OCI-LY7 (cell line): Measurements from ENCODE around the gene COBL. TPM values are rescaled to one million over a fixed set of nuclear protein-coding genes. Genes with fewer than 3 reads are reported as not detected.

ENCODE experiments used
- BruUV-seq: library from RNA; stranded (reverse); fragments of 400-500 nt; replicated peaks from 2 replicates; lab custom pipeline; 2021; lab: Mats Ljungman, UMichigan
- CTCF ChIA-PET: fragments of 300-600 bp; sonication (Branson Sonifier 250); formaldehyde crosslinking; loops from one replicate; lab custom pipeline; 2022; ENCODE audit warnings: antibody characterized with exemption; ENCODE audit not compliant: unreplicated experiment; lab: Charles Lee
- POLR2A ChIA-PET: fragments of 300-600 bp; sonication (Branson Sonifier 250); formaldehyde crosslinking; loops from one replicate; lab custom pipeline; 2022; ENCODE audit warnings: antibody characterized with exemption; lab: Charles Lee
- DNase-seq: peaks from one replicate; pipeline ENCODE4 v3.0.0-alpha.2; 2015; ENCODE audit warnings: low spot score
- H2AFZ ChIP-seq: fragments of 200-600 bp; sonication (generic), shearing (Covaris generic); 2 replicates; pipeline ENCODE4 v1.6.1; 2014; ENCODE audit warnings: mild to moderate bottlenecking, antibody characterized with exemption, low read length, moderate library complexity
- H3K27ac ChIP-seq: fragments of 200-600 bp; sonication (generic); 2 replicates; pipeline ENCODE4 v1.5.1; 2014; ENCODE audit warnings: mixed run types, low read depth, mild to moderate bottlenecking, moderate library complexity, low read length, inconsistent platforms; ENCODE audit not compliant: poor library complexity, severe bottlenecking
- H3K36me3 ChIP-seq: fragments of 200-600 bp; sonication (generic); 2 replicates; pipeline ENCODE4 v1.6.1; 2014; ENCODE audit warnings: mild to moderate bottlenecking, antibody characterized with exemption, low read length, moderate library complexity, mixed read lengths; ENCODE audit not compliant: insufficient read depth
- H3K4me1 ChIP-seq: fragments of 200-600 bp; sonication (generic); 2 replicates; pipeline ENCODE4 v1.5.1; 2014; ENCODE audit warnings: mild to moderate bottlenecking, low read length; ENCODE audit not compliant: insufficient read depth, poor library complexity, severe bottlenecking
- H3K4me2 ChIP-seq: fragments of 200-600 bp; sonication (generic); 2 replicates; pipeline ENCODE4 v1.6.1; 2014; ENCODE audit warnings: mild to moderate bottlenecking, low read length
- H3K4me3 ChIP-seq: fragments of 200-600 bp; sonication (generic); 2 replicates; pipeline ENCODE4 v1.5.1; 2014; ENCODE audit warnings: mild to moderate bottlenecking, low read depth, low read length; ENCODE audit not compliant: poor library complexity, severe bottlenecking
- H3K79me2 ChIP-seq: fragments of 200-600 bp; sonication (generic); 2 replicates; pipeline ENCODE4 v1.6.1; 2016; ENCODE audit warnings: low read depth, mild to moderate bottlenecking, low read length, moderate library complexity, mixed read lengths; ENCODE audit not compliant: insufficient read depth
- H3K9me2 ChIP-seq: fragments of 200-600 bp; sonication (generic); 2 replicates; pipeline ENCODE4 v1.6.1; 2016; ENCODE audit warnings: mild to moderate bottlenecking, low read length, mixed read lengths; ENCODE audit not compliant: insufficient read depth
- H3K9me3 ChIP-seq: fragments of 200-600 bp; sonication (generic); 2 replicates; pipeline ENCODE4 v1.6.1; 2014; ENCODE audit warnings: mild to moderate bottlenecking, mixed run types, low read length, mixed read lengths
- H4K20me1 ChIP-seq: fragments of 200-600 bp; sonication (generic); 2 replicates; pipeline ENCODE4 v1.6.1; 2014; ENCODE audit warnings: mild to moderate bottlenecking, antibody characterized with exemption, low read length, moderate library complexity, mixed read lengths; ENCODE audit not compliant: insufficient read depth
- EZH2phosphoT487 ChIP-seq: fragments of 200-600 bp; sonication (generic); IDR thresholded peaks from 2 replicates; pipeline ENCODE4 v1.6.1; 2018; ENCODE audit warnings: low read depth, borderline replicate concordance, mild to moderate bottlenecking, mixed run types, antibody characterized with exemption, low read length, moderate library complexity, mixed read lengths
- intact Hi-C: fragments of 100-400 bp; cut with micrococcal nuclease; formaldehyde crosslinking; loops from one replicate; pipeline ENCODE4 v1.10.0; 2022; ENCODE audit not compliant: unreplicated experiment
- total RNA-seq, 2 experiments: library from RNA; depleted of rRNA in 1 of 2; stranded (reverse); fragments of >200 nt in 1 of 2; shearing (Covaris generic) in 1 of 2; gene quantifications; 2 replicates each; pipeline ENCODE4 v1.2.3, GENCODE V29; 2014 to 2022
- TF ChIP-seq, protein P1 (sequence below): fragments of 200-600 bp; sonication (generic); conservative IDR thresholded peaks from 2 replicates; pipeline ENCODE4 v1.5.1; 2014; ENCODE audit warnings: mild to moderate bottlenecking, antibody characterized with exemption, low read length, moderate library complexity, mixed read lengths

Gene COBL
- total RNA-seq, 2 experiments from 2014 or later = not detected

DNA sequence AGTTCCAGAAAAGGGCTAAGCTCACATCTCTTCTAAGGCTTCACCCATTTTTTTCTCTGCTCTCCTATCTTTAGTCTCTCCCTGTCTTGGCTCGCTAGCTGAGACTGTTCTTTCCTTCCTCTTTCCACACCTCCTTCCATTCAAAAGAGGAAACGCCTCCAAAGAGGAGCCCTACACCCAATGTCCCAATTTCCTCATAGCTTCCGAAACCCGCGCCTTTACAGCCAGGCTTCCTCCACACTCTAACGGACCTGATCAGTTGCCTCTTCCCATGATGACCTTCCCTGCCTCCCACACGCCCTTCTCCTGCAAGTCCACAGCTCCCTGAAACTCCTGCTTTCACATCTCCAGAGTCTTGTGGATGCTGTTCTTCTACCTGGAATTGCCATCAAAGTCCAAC is 71.7 kb downstream of the COBL start:
- Histone ChIP-seq H3K79me2 (no peaks in the 10 kb centered on the region), H3K9me3 (no peaks in the 10 kb centered on the region)
- intact Hi-C loops = no loop called here

DNA sequence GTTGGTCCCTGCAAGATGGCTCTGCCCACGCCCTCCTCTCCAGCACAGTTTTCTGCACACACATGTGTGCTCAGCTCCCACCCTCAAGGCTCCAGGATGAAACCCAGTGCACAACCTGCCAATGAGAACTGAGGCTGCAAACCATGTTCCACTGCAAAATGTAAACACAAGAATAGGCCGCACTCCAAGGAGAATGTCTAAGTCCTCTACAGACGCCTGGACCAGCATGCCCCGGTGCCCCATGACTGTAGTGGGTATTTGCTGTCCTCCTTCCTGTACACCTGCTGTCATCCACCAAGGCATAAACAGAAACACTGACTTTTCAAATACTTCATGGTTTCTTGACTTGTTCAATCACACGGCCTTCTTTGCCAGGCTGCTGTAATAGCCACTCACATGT is 72.6 kb downstream of the COBL start:
- intact Hi-C loops = no loop called here
- POLR2A ChIA-PET = no interaction called here

More for the DNA sequence above, 71.7 kb downstream of the COBL start:
- no peaks in the 10 kb centered on the region for H3K36me3 ChIP-seq
- no peak overlapping the region for H3K4me2 ChIP-seq
- BruUV-seq = no TSS peak
- no peak for DNase-seq
- H4K20me1 ChIP-seq = no peaks in the 10 kb centered on the region
- H3K4me3 ChIP-seq = no peak overlapping the region
- CTCF ChIA-PET = no interaction called here
- no peak overlapping the region for H3K27ac ChIP-seq
- POLR2A ChIA-PET = interaction anchor here (0.6 kb wide), 1 partner anchor 659 kb away, joined by 5 read pairs; no protein-coding TSS in a partner anchor
- TF ChIP-seq EZH2phosphoT487 = no peak
- TF ChIP-seq, protein P1, sequence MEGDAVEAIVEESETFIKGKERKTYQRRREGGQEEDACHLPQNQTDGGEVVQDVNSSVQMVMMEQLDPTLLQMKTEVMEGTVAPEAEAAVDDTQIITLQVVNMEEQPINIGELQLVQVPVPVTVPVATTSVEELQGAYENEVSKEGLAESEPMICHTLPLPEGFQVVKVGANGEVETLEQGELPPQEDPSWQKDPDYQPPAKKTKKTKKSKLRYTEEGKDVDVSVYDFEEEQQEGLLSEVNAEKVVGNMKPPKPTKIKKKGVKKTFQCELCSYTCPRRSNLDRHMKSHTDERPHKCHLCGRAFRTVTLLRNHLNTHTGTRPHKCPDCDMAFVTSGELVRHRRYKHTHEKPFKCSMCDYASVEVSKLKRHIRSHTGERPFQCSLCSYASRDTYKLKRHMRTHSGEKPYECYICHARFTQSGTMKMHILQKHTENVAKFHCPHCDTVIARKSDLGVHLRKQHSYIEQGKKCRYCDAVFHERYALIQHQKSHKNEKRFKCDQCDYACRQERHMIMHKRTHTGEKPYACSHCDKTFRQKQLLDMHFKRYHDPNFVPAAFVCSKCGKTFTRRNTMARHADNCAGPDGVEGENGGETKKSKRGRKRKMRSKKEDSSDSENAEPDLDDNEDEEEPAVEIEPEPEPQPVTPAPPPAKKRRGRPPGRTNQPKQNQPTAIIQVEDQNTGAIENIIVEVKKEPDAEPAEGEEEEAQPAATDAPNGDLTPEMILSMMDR = no peak
- no peaks in the 10 kb centered on the region for H3K9me2 ChIP-seq
- no peak overlapping the region for H2AFZ ChIP-seq
- H3K4me1 ChIP-seq = no peaks in the 10 kb centered on the region

DNA sequence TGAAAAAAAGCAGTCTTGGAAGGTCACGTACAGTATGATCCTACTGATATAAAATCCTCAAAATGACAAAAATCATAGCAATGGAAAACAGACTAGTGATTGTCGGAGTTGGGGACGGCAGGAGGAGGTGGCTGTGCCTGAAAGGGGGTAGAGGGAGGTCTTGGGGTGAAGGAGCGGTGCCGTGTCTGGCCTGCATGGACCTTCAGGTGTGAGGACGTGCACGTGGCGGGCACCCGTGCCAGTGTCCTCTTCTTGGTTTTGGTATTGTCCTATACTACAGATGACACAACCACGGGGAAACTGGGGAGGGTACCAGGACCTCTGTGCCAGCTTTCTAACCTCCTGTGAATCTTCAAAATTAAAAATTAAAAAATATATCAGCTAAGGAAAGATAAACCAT is 73.0 kb downstream of the COBL start:
- no peak overlapping the region for H3K4me2 ChIP-seq
- ChIA-PET CTCF (no interaction called here), POLR2A (interaction anchor here (1.1 kb wide), 1 partner anchor 14 kb away, joined by 3 read pairs; no protein-coding TSS in a partner anchor)

More for the DNA sequence above, 72.6 kb downstream of the COBL start:
- Histone ChIP-seq H3K4me3 (no peak overlapping the region), H2AFZ (no peak overlapping the region), H4K20me1 (no peaks in the 10 kb centered on the region), H3K79me2 (no peaks in the 10 kb centered on the region), H3K36me3 (no peaks in the 10 kb centered on the region), H3K4me1 (no peaks in the 10 kb centered on the region), H3K4me2 (no peak overlapping the region), H3K9me3 (no peaks in the 10 kb centered on the region), H3K27ac (no peak overlapping the region), H3K9me2 (no peaks in the 10 kb centered on the region)
- DNase-seq = no peak
- no peak for TF ChIP-seq EZH2phosphoT487
- CTCF ChIA-PET = no interaction called here
- no TSS peak for BruUV-seq

More for the DNA sequence above, 73.0 kb downstream of the COBL start:
- Histone ChIP-seq H3K36me3 (no peaks in the 10 kb centered on the region), H4K20me1 (no peaks in the 10 kb centered on the region), H3K4me3 (no peak overlapping the region), H3K79me2 (no peaks in the 10 kb centered on the region), H3K27ac (no peak overlapping the region), H3K9me2 (no peaks in the 10 kb centered on the region), H2AFZ (no peak overlapping the region), H3K9me3 (no peaks in the 10 kb centered on the region), H3K4me1 (no peaks in the 10 kb centered on the region)
- no TSS peak for BruUV-seq
- DNase-seq = no peak
- intact Hi-C loops = no loop called here
- no peak for TF ChIP-seq EZH2phosphoT487
- TF ChIP-seq, protein P1 = no peak
